Progenitor cell of endocrine pancreas (in vitro differentiated cells): ENCODE results near the gene TBPL2. TPM values are rescaled to one million over a fixed set of nuclear protein-coding genes. Genes with fewer than 3 reads are reported as not detected.
"Not testable (repeated sequence)": the region's sequence is repeated elsewhere in the genome, so short reads cannot be mapped to it uniquely, and the experiment has no call there.

ENCODE experiments used
- DNase-seq: peaks from one replicate; pipeline ENCODE4 v3.0.0; 2021; ENCODE audit warnings: low spot score; ENCODE audit not compliant: unreplicated experiment
- H3K27ac Mint-ChIP-seq: 2 replicates; pipeline ENCODE4 v1.8.0; 2021; ENCODE audit warnings: mild to moderate bottlenecking, moderate library complexity, mixed read lengths
- H3K27me3 Mint-ChIP-seq: 2 replicates; pipeline ENCODE4 v1.8.0; 2021; ENCODE audit warnings: mixed read lengths
- H3K36me3 Mint-ChIP-seq: 2 replicates; pipeline ENCODE4 v1.8.0; 2022; ENCODE audit warnings: mixed read lengths; ENCODE audit not compliant: insufficient read depth
- H3K4me1 Mint-ChIP-seq: 2 replicates; pipeline ENCODE4 v1.8.0; 2021; ENCODE audit warnings: low read depth, mixed read lengths
- H3K4me3 Mint-ChIP-seq: 2 replicates; pipeline ENCODE4 v1.8.0; 2021; ENCODE audit warnings: low read depth, mild to moderate bottlenecking, moderate library complexity, mixed read lengths
- H3K9me3 Mint-ChIP-seq: 2 replicates; pipeline ENCODE4 v1.8.0; 2021; ENCODE audit warnings: low read depth, mixed read lengths
- total RNA-seq: library from RNA; stranded (reverse); gene quantifications from 2 replicates; pipeline ENCODE4 v1.2.1, GENCODE V29; 2021
- TF ChIP-seq, protein P1 (sequence below): fragments of 200-600 bp; sonication (generic); IDR thresholded peaks from one replicate; pipeline ENCODE4 v1.5.0; 2021; ENCODE audit warnings: antibody characterized with exemption, mild to moderate bottlenecking; ENCODE audit not compliant: unreplicated experiment

Gene TBPL2
- total RNA-seq, 1 donor from 2014 or later: not detected

DNA sequence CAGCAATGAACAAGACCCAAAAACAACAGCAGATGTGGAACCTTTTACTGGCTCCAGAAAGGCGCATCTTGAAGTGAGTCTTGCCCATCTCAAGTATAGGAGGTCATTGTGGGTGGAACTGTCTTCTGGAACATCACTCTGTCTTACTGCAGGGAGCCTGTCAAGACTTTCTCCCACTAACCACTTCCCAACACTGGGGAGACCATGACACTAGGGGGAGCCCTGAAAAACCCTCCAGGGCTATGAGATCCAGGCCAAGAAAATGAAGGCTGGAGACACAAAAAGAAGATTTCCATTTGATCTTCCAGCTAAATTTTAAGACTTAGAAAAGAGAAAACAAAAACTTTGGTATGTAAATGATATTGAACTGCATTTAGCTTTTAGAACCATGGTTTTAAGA lies 15.3 kb downstream of the TBPL2 start:
- Mint-ChIP-seq H3K36me3 (no peaks in the 10 kb centered on the region), H3K4me3 (no peak overlapping the region), H3K4me1 (peaks cover 3% of the 10 kb centered on the region), H3K9me3 (no peaks in the 10 kb centered on the region), H3K27me3 (peaks cover 7% of the 10 kb centered on the region), H3K27ac (no peak overlapping the region)
- DNase-seq: no peak
- TF ChIP-seq, protein P1, sequence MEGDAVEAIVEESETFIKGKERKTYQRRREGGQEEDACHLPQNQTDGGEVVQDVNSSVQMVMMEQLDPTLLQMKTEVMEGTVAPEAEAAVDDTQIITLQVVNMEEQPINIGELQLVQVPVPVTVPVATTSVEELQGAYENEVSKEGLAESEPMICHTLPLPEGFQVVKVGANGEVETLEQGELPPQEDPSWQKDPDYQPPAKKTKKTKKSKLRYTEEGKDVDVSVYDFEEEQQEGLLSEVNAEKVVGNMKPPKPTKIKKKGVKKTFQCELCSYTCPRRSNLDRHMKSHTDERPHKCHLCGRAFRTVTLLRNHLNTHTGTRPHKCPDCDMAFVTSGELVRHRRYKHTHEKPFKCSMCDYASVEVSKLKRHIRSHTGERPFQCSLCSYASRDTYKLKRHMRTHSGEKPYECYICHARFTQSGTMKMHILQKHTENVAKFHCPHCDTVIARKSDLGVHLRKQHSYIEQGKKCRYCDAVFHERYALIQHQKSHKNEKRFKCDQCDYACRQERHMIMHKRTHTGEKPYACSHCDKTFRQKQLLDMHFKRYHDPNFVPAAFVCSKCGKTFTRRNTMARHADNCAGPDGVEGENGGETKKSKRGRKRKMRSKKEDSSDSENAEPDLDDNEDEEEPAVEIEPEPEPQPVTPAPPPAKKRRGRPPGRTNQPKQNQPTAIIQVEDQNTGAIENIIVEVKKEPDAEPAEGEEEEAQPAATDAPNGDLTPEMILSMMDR: no peak

DNA sequence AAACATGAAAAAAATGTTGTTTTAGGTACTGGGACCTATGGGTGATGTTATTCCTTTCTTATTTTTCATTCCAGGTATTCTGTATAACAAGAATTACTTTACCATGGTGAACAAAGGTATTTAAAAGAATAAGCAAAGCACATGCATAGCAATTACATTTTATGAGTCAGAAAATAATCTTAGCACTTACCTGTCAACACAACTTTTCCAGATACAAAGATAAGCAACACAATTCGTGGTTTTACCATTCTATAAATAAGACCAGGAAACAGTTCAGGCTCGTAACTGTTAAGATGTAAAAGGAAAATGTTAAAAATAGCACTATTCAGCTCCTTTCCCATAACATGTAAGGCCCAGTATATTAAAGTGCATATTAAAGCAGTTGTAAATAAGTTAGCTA lies 16.4 kb downstream of the TBPL2 start:
- TF ChIP-seq, protein P1: no peak
- no peak for DNase-seq
- Mint-ChIP-seq H3K36me3 (no peaks in the 10 kb centered on the region), H3K9me3 (no peaks in the 10 kb centered on the region), H3K4me1 (no peaks in the 10 kb centered on the region), H3K27ac (no peak overlapping the region), H3K4me3 (no peak overlapping the region), H3K27me3 (peaks cover 7% of the 10 kb centered on the region)

DNA sequence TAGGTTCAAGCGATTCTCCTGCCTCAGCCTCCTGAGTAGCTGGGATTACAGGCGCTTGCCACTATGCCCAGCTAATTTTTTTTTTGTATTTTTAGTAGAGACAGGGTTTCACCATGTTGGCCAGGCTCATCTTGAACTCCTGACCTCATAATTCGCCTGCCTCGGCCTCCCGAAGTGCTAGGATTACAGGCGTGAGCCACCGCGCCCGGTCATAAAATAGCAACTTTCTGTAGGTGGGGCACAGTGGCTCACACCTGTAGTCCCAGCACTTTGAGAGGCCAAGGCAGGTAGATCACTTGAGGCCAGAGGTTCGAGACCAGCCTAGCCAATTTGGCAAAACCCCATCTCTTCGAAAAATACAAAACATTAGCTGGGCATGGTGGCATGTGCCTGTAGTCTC lies 18.1 kb downstream of the TBPL2 start:
- H3K4me3 Mint-ChIP-seq, DNase-seq, H3K4me1 Mint-ChIP-seq, H3K27me3 Mint-ChIP-seq, H3K9me3 Mint-ChIP-seq, H3K36me3 Mint-ChIP-seq, H3K27ac Mint-ChIP-seq: not testable (repeated sequence)

DNA sequence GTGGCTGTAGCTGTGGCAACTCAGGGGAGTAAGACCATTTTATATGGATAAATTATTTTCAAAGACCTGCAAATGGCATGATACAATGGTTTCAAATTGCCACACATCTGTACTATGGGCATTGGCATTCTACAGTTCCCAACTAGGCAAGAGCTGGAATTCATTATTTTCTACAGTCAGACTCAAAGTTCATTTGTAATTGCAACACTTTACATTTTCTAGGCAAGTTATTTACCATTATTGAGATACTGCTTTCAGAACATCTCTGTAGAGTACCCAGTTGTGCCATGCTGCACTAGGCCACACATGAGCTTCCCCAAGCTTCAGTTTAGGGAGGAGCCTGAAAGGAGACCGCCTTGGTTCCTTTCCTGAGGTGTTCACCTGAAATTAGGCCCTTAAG lies 20.8 kb downstream of the TBPL2 start:
- H3K4me1 Mint-ChIP-seq: no peaks in the 10 kb centered on the region
- no peak for DNase-seq
- no peaks in the 10 kb centered on the region for H3K36me3 Mint-ChIP-seq
- TF ChIP-seq, protein P1: no peak
- H3K27me3 Mint-ChIP-seq: no peaks in the 10 kb centered on the region
- H3K9me3 Mint-ChIP-seq: no peaks in the 10 kb centered on the region
- H3K27ac Mint-ChIP-seq: no peak overlapping the region
- no peak overlapping the region for H3K4me3 Mint-ChIP-seq

DNA sequence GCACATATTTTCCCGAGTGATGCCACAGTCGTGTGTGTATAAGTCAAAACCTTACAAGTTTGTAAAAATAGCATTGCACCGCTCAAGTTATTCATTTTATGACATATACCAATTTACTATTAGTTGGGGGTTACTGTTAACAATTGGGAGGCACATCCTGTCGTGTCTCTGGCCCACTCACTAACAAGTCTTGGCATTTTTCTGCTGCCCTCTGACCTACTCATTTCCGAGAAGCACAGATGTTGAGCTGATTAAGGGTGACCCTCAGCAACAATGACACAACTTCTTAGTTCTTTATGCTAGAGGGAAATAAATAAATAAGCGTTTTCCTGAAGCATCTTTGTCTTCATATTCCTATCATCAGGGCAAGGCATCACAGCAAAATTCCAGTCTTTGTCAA lies 22.0 kb downstream of the TBPL2 start:
- no peak for DNase-seq
- Mint-ChIP-seq H3K27ac (no peak overlapping the region), H3K4me1 (no peaks in the 10 kb centered on the region), H3K9me3 (no peaks in the 10 kb centered on the region), H3K36me3 (no peaks in the 10 kb centered on the region), H3K27me3 (no peaks in the 10 kb centered on the region), H3K4me3 (no peak overlapping the region)
- TF ChIP-seq, protein P1: no peak

DNA sequence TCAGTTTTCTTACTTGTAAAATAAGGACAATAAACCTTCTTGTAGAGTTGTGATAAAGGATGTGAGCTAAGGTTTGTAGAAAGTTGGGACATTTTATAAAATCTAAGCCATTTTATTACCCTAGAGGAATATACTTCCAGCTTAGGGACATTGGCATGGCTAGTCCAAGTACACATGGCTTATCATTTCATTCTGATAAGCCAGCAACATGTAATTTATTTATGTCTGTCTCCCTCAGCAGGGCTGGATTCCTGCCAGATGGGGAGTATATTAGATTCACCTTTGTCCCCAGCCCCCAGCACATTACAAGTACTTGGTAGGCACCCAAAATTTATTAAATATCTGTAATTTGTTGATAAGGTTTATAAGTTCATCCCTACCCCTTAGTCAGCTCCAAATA lies 22.5 kb downstream of the TBPL2 start:
- Mint-ChIP-seq H3K9me3 (no peaks in the 10 kb centered on the region), H3K4me1 (no peaks in the 10 kb centered on the region), H3K36me3 (no peaks in the 10 kb centered on the region), H3K27me3 (no peaks in the 10 kb centered on the region), H3K4me3 (no peak overlapping the region), H3K27ac (no peak overlapping the region)
- DNase-seq: no peak
- TF ChIP-seq, protein P1: no peak
